ENCODE results near the gene INHBE. TPM values are rescaled to one million over a fixed set of nuclear protein-coding genes. Genes with fewer than 3 reads are reported as not detected.
"Not testable (repeated sequence)": the region's sequence is repeated elsewhere in the genome, so short reads cannot be mapped to it uniquely, and the experiment has no call there.

INHBE gene
- total RNA-seq, 4 donors from 2014 or later, result not detected

GRCh38 chr12:57441846-57442427 is 13.2 kb upstream of the INHBE start:
- Histone ChIP-seq H3K4me1 (no peaks in the 10 kb centered on the region), H3K9me3 (peaks cover 0 to 7% (median 0%) of the 10 kb centered on the region in 3 donors), H3K4me3 (no peak overlapping the region), H3K27ac (no peak overlapping the region), H3K27me3 (no peaks in the 10 kb centered on the region), H3K36me3 (no peaks in the 10 kb centered on the region)
- WGBS, 2 donors, result 38 to 92% methylated on average over 1 of the region's 1 CpG
- no peak for TF ChIP-seq CTCF (IDR thresholded peaks at IDR 0.05)
- TF ChIP-seq POLR2A (IDR thresholded peaks at IDR 0.05), result no peak
- DNase-seq, result no peak
- intact Hi-C loops (cut with DNase I), result no loop called here

- H3K4me3 ChIP-seq; H3K36me3 ChIP-seq; H3K27me3 ChIP-seq; intact Hi-C loops (cut with DNase I); H3K9me3 ChIP-seq; DNase-seq; H3K4me1 ChIP-seq; H3K27ac ChIP-seq: not testable (repeated sequence)
- WGBS, 2 donors, result 75 to 81% methylated on average over 6 of the region's 6 CpGs
Observed at GRCh38 chr12:57444337-57444736, 10.8 kb upstream of the INHBE start.

DNA sequence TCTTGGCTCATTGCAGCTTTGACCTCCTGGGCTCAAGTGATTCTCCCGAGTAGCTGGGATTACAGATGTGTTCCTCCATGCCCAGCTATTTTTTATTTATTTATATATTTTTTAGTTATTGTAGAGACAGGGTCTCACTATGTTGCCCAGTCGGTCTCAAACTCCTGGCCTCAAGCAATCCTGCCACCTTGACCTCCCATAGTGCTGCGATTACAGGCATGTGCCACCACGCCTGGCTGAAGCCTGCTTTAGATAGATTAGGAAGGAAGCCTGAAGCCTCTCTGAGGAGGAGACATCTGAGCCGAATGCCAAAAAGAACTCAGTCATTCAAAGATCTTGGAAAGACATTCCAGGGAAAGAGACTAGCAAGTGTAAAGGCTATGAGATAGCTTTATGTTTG is 10.4 kb upstream of the INHBE start:
- Histone ChIP-seq H3K27me3 (no peaks in the 10 kb centered on the region), H3K27ac (no peak overlapping the region), H3K36me3 (no peaks in the 10 kb centered on the region), H3K4me1 (no peaks in the 10 kb centered on the region), H3K4me3 (no peak overlapping the region), H3K9me3 (peaks cover 0 to 7% (median 0%) of the 10 kb centered on the region in 3 donors)
- WGBS, 2 donors, result 48 to 67% methylated on average over 5 of the region's 5 CpGs
- no peak for DNase-seq
- no peak for TF ChIP-seq CTCF (IDR thresholded peaks at IDR 0.05)
- no peak for TF ChIP-seq POLR2A (IDR thresholded peaks at IDR 0.05)
- intact Hi-C loops (cut with DNase I), result no loop called here

DNA sequence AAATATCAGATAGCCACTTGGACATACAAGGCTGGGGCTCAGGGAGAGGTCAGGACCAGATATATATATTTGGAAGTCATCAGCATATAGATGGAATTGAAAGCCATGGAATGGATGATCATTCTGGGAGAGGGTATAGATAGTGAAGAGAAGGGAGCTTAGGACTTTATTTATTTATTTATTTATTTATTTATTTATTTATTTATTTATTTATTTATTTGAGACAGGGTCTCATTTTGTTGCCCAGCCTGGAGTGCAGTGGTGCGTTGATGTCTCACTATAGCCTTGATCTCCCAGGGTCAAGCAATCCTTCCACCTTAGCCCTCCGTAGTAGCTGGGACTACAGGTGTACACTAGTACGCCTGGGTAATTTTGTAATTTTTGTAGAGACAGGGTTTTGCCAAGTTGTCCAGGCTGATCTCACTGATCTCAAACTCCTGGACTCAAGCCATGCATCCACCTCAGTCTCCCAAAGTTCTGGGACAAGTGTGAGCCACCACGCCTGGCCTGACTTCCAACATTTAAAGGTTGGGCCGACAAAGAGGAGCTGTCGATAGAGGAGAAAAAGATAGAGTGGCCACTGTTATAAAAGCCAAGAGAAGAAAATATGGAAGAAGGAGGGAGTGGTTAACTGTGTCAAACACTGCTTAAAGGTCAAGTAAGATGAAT is 8.7 kb upstream of the INHBE start:
- peaks cover 0 to 7% (median 0%) of the 10 kb centered on the region in 3 donors for H3K9me3 ChIP-seq
- H3K4me3 ChIP-seq, result no peak overlapping the region
- DNase-seq, result no peak
- H3K27me3 ChIP-seq, result peaks cover 0 to 2% (median 0%) of the 10 kb centered on the region in 4 donors
- H3K27ac ChIP-seq, result no peak overlapping the region
- TF ChIP-seq CTCF (IDR thresholded peaks at IDR 0.05) (no peak), POLR2A (IDR thresholded peaks at IDR 0.05) (no peak)
- intact Hi-C loops (cut with DNase I), result no loop called here
- no peaks in the 10 kb centered on the region for H3K36me3 ChIP-seq
- H3K4me1 ChIP-seq, result no peaks in the 10 kb centered on the region
- 86 to 88% methylated on average over 5 to 6 of the region's 6 CpGs for WGBS, 2 donors

- no peaks in the 10 kb centered on the region for H3K9me3 ChIP-seq
- WGBS, 2 donors, result 84 to 86% methylated on average over 2 of the region's 2 CpGs
- intact Hi-C loops (cut with DNase I), result no loop called here
- H3K4me3 ChIP-seq, result no peak overlapping the region
- DNase-seq, result no peak
- H3K36me3 ChIP-seq, result no peaks in the 10 kb centered on the region
- H3K27me3 ChIP-seq, result peaks cover 0 to 15% (median 0%) of the 10 kb centered on the region in 4 donors
- TF ChIP-seq CTCF (IDR thresholded peaks at IDR 0.05) (no peak), POLR2A (IDR thresholded peaks at IDR 0.05) (no peak)
- H3K27ac ChIP-seq, result no peak overlapping the region
- H3K4me1 ChIP-seq, result peaks cover 0 to 11% (median 0%) of the 10 kb centered on the region in 3 donors
Observed at GRCh38 chr12:57448669-57449068, 6.4 kb upstream of the INHBE start.
